Left ventricle myocardium superior (tissue), 1 donor: Measurements from ENCODE around the gene EIF4G3. TPM values are rescaled to one million over a fixed set of nuclear protein-coding genes. Genes with fewer than 3 reads are reported as not detected.
A peak's percentile ranks its signal among the peaks of the same experiment; 100 is the strongest.
"Not testable (repeated sequence)": the region's sequence is repeated elsewhere in the genome, so short reads cannot be mapped to it uniquely, and the experiment has no call there.

Experiments
- ATAC-seq: fragments of 200-7000 bp; cut with Tn5 transposase; one replicate; pipeline ENCODE4 v1.9.1; 2020; ENCODE audit warnings: mild to moderate bottlenecking, moderate library complexity
- DNase-seq: peaks from one replicate; pipeline ENCODE4 v3.0.0-alpha.2; 2020
- intact Hi-C: fragments of 100-400 bp; cut with micrococcal nuclease; formaldehyde crosslinking; loops from one replicate; pipeline ENCODE4 v1.11.0; 2022
- total RNA-seq: library from RNA; stranded (reverse); fragmentation: NEBNext Ultra II Directional; extraction: Animal tissue kit (Norgen Biotek cat#: 25700); gene quantifications from one replicate; pipeline ENCODE4 v1.2.1, GENCODE V29; 2021
- donor health status: DM: no; HTN: yes; CAD: no; lungs with severe emphysema.

The EIF4G3 gene
- total RNA-seq, 1 donor from 2014 or later: 28.8 TPM

- DNase-seq, intact Hi-C loops, ATAC-seq: not testable (repeated sequence)
Measured at GRCh38 chr1:21053189-21053928, 123.3 kb downstream of the EIF4G3 start.

- intact Hi-C loops: no loop called here
- DNase-seq: no peak
- ATAC-seq: no peak
Measured at GRCh38 chr1:21052034-21052433, 124.7 kb downstream of the EIF4G3 start.

- intact Hi-C loops: no loop called here
- ATAC-seq (no peak), DNase-seq (no peak)
Measured at GRCh38 chr1:21051177-21051825, 125.4 kb downstream of the EIF4G3 start.

- DNase-seq (no peak), ATAC-seq (no peak)
- intact Hi-C loops: no loop called here
Measured at GRCh38 chr1:21050031-21050430, 126.7 kb downstream of the EIF4G3 start.

GRCh38 chr1:21048462-21048861 is 128.2 kb downstream of the EIF4G3 start:
- no peak for DNase-seq
- intact Hi-C loops: no loop called here
- ATAC-seq: no peak

GRCh38 chr1:21046132-21046531 is 130.6 kb downstream of the EIF4G3 start:
- intact Hi-C loops: no loop called here
- ATAC-seq (no peak), DNase-seq (no peak)

- ATAC-seq (no peak), DNase-seq (no peak)
- intact Hi-C loops: no loop called here
Measured at GRCh38 chr1:21045351-21045750, 131.3 kb downstream of the EIF4G3 start.

GRCh38 chr1:21042929-21043605 is 133.6 kb downstream of the EIF4G3 start:
- DNase-seq (no peak), ATAC-seq (no peak)
- intact Hi-C loops: no loop called here

- no peak for ATAC-seq
- intact Hi-C loops: no loop called here
- DNase-seq: no peak
Measured at GRCh38 chr1:21041541-21041940, 135.2 kb downstream of the EIF4G3 start.

- no peak for ATAC-seq
- no peak for DNase-seq
- intact Hi-C loops: no loop called here
Measured at GRCh38 chr1:21037091-21037490, 139.6 kb downstream of the EIF4G3 start.

GRCh38 chr1:21035794-21036193 is 140.9 kb downstream of the EIF4G3 start:
- DNase-seq (no peak), ATAC-seq (peak; percentile 44)
- intact Hi-C loops: no loop called here

GRCh38 chr1:21034725-21035628 is 141.7 kb downstream of the EIF4G3 start:
- DNase-seq (peak; percentile 89), ATAC-seq (peak; percentile 98)
- intact Hi-C loops: no loop called here

GRCh38 chr1:21032741-21033140 is 144.0 kb downstream of the EIF4G3 start:
- DNase-seq: no peak
- intact Hi-C loops: no loop called here
- ATAC-seq: no peak

- ATAC-seq: no peak
- DNase-seq: no peak
- intact Hi-C loops: no loop called here
Measured at GRCh38 chr1:21030181-21030580, 146.5 kb downstream of the EIF4G3 start.

- intact Hi-C loops: no loop called here
- no peak for ATAC-seq
- no peak for DNase-seq
Measured at GRCh38 chr1:21028520-21029145, 148.1 kb downstream of the EIF4G3 start.

GRCh38 chr1:21027805-21028204 is 148.9 kb downstream of the EIF4G3 start:
- no peak for DNase-seq
- ATAC-seq: no peak
- intact Hi-C loops: no loop called here

- DNase-seq (no peak), ATAC-seq (no peak)
- intact Hi-C loops: no loop called here
Measured at GRCh38 chr1:21024918-21025317, 151.8 kb downstream of the EIF4G3 start.

- DNase-seq, intact Hi-C loops, ATAC-seq: not testable (repeated sequence)
Measured at GRCh38 chr1:21024136-21024896, 152.4 kb downstream of the EIF4G3 start.
